SK-N-SH treated with all-trans-retinoic acid at 6 μM for 48 hours (cell line): ENCODE data around the gene ISOC2.

ENCODE experiments used
- CREB5 ChIP-seq: fragments of 250-450 bp; sonication (Bioruptor Pico); IDR thresholded peaks from 2 replicates; pipeline ENCODE4 v1.5.1; 2020; ENCODE audit warnings: low read depth, mild to moderate bottlenecking, moderate library complexity
- PATZ1 ChIP-seq: fragments of 250-450 bp; sonication (Bioruptor Pico); IDR thresholded peaks from 2 replicates; pipeline ENCODE4 v1.8.0; 2020; ENCODE audit warnings: mild to moderate bottlenecking, moderate library complexity, borderline replicate concordance
- TCF4 ChIP-seq: fragments of 250-450 bp; sonication (Bioruptor Pico); IDR thresholded peaks from 2 replicates; pipeline ENCODE4 v1.8.0; 2021; ENCODE audit warnings: mild to moderate bottlenecking, moderate library complexity, borderline replicate concordance
- ZFP3 ChIP-seq: fragments of 250-450 bp; sonication (Bioruptor Pico); IDR thresholded peaks from 2 replicates; pipeline ENCODE4 v1.5.0; 2020; ENCODE audit warnings: mild to moderate bottlenecking, moderate library complexity
- ZFP30 ChIP-seq: fragments of 450-650 bp; formaldehyde crosslinking; IDR thresholded peaks from 2 replicates; pipeline ENCODE4 v1.5.0; 2022; ENCODE audit warnings: mild to moderate bottlenecking, moderate library complexity
- ZNF8 ChIP-seq: fragments of 450-650 bp; formaldehyde crosslinking; IDR thresholded peaks from 2 replicates; pipeline ENCODE4 v1.5.0; 2020; ENCODE audit warnings: mild to moderate bottlenecking, moderate library complexity

- TF ChIP-seq TCF4 (CRISPR knock-in tag) (no peak), ZNF8 (CRISPR knock-in tag) (no peak), ZFP3 (no peak), ZFP30 (CRISPR knock-in tag) (no peak), CREB5 (CRISPR knock-in tag) (no peak), PATZ1 (CRISPR knock-in tag) (no peak)
Observed at GRCh38 chr19:55479045-55479444, 17.6 kb upstream of the ISOC2 start.
